K562 (cell line): ENCODE data around the gene C15orf61. TPM values are rescaled to one million over a fixed set of nuclear protein-coding genes. Genes with fewer than 3 reads are reported as not detected.

Experiments used
- ADNP ChIP-seq: fragments of 200-800 bp; sonication (Bioruptor generic); IDR thresholded peaks from 2 replicates; pipeline ENCODE4 v1.6.1; 2016; ENCODE audit warnings: missing genetic modification characterization, missing compliant biosample characterization
- ARNT ChIP-seq, 2 experiments: fragments of 450-650 bp; IDR thresholded peaks; 2 replicates each; pipeline ENCODE4 v1.6.1; 2016; ENCODE audit warnings: mild to moderate bottlenecking in 1 of 2
- ATF7 ChIP-seq: fragments of 450-650 bp; IDR thresholded peaks from 2 replicates; pipeline ENCODE4 v1.7.1; 2014; ENCODE audit warnings: mild to moderate bottlenecking, moderate library complexity
- CEBPB ChIP-seq: fragments of 450-650 bp; IDR thresholded peaks from 2 replicates; pipeline ENCODE4 v1.6.1; 2016; ENCODE audit warnings: missing genetic modification characterization, missing compliant biosample characterization
- CHD4 ChIP-seq: fragments of 200-600 bp; sonication (generic); IDR thresholded peaks from 3 replicates; pipeline ENCODE4 v1.6.1; 2012; ENCODE audit warnings: low read depth, mild to moderate bottlenecking, mixed read lengths, low read length, inconsistent platforms; ENCODE audit not compliant: insufficient read depth, insufficient replicate concordance, poor library complexity, severe bottlenecking
- ESRRA ChIP-seq: fragments of 450-650 bp; IDR thresholded peaks from 2 replicates; pipeline ENCODE4 v1.6.1; 2014; ENCODE audit warnings: low read depth, mild to moderate bottlenecking, moderate library complexity, borderline replicate concordance
- GATAD2A ChIP-seq: fragments of 450-650 bp; IDR thresholded peaks from 2 replicates; pipeline ENCODE4 v1.6.1; 2017
- HDAC1 ChIP-seq, 2 experiments: fragments of 450-650 bp; IDR thresholded peaks; 2 replicates each; pipeline ENCODE4 v1.6.1; 2016 to 2017; ENCODE audit warnings: inconsistent platforms in 1 of 2, mild to moderate bottlenecking in 1 of 2, moderate library complexity in 1 of 2
- HDGF ChIP-seq: fragments of 450-650 bp; IDR thresholded peaks from 2 replicates; pipeline ENCODE4 v1.6.1; 2016
- HNRNPL ChIP-seq: fragments of 200-400 bp; formaldehyde crosslinking; IDR thresholded peaks from 2 replicates; pipeline ENCODE4 v1.6.1; 2017; ENCODE audit warnings: low read depth, mild to moderate bottlenecking, low read length
- HNRNPLL ChIP-seq: fragments of 200-400 bp; formaldehyde crosslinking; IDR thresholded peaks from 2 replicates; pipeline ENCODE4 v1.6.1; 2017; ENCODE audit warnings: low read length, low read depth, mild to moderate bottlenecking; ENCODE audit not compliant: poor library complexity, severe bottlenecking
- HNRNPUL1 ChIP-seq: fragments of 200-400 bp; formaldehyde crosslinking; IDR thresholded peaks from 2 replicates; pipeline ENCODE4 v1.6.1; 2017; ENCODE audit warnings: low read length
- ILF3 ChIP-seq: fragments of 450-650 bp; IDR thresholded peaks from 2 replicates; pipeline ENCODE4 v1.6.1; 2018; ENCODE audit warnings: antibody characterized with exemption, mild to moderate bottlenecking, moderate library complexity, borderline replicate concordance
- MIER1 ChIP-seq: fragments of 450-650 bp; IDR thresholded peaks from 2 replicates; pipeline ENCODE4 v1.6.1; 2016; ENCODE audit warnings: antibody characterized with exemption, mild to moderate bottlenecking, low read depth
- PCBP2 ChIP-seq: fragments of 200-400 bp; formaldehyde crosslinking; IDR thresholded peaks from 2 replicates; pipeline ENCODE4 v1.6.1; 2018; ENCODE audit warnings: low read length, low read depth, mild to moderate bottlenecking, moderate library complexity; ENCODE audit not compliant: poor library complexity, severe bottlenecking
- RBM14 ChIP-seq: fragments of 200-400 bp; formaldehyde crosslinking; IDR thresholded peaks from 2 replicates; pipeline ENCODE4 v1.6.1; 2018; ENCODE audit warnings: low read depth, mild to moderate bottlenecking, low read length, moderate library complexity, borderline replicate concordance; ENCODE audit not compliant: insufficient read depth
- RERE ChIP-seq: sonication (generic); formaldehyde crosslinking; IDR thresholded peaks from 2 replicates; pipeline ENCODE4 v1.8.0; 2023; ENCODE audit warnings: missing genetic modification reagents, mild to moderate bottlenecking, borderline replicate concordance
- SMARCB1 ChIP-seq: IDR thresholded peaks from 2 replicates; pipeline ENCODE4 v1.6.1; 2011; ENCODE audit warnings: improper control_type of control experiment, low read depth; ENCODE audit not compliant: insufficient read length
- STAT5B ChIP-seq: fragments of 250-450 bp; sonication (Bioruptor Pico); IDR thresholded peaks from 2 replicates; pipeline ENCODE4 v1.8.0; 2021; ENCODE audit warnings: mild to moderate bottlenecking, inconsistent platforms
- U2AF2 ChIP-seq: fragments of 200-400 bp; formaldehyde crosslinking; optimal IDR thresholded peaks from 2 replicates; pipeline ENCODE3; 2017; ENCODE audit warnings: low read depth, mild to moderate bottlenecking, low read length
- ZNF12 ChIP-seq: sonication (generic); formaldehyde crosslinking; IDR thresholded peaks from 2 replicates; pipeline ENCODE4 v1.4.0; 2020; ENCODE audit warnings: mild to moderate bottlenecking, missing genetic modification reagents
- polyA plus RNA-seq, 8 experiments: library from polyadenylated mRNA; depleted of rRNA in 4 of 8; stranded (reverse) in 5 of 8; unstranded in 3 of 8; fragments of >200 nt; fragmentation: Nextera tagmentation in 2 of 8; fragmentation: Illumina TruSeq in 1 of 8; extraction: Ambion mirVana in 2 of 8; extraction: Trizol in 1 of 8; gene quantifications; 2 replicates each; pipeline versions ENCODE4 v1.2.1 to v1.2.3, GENCODE V29; 2011 to 2014; ENCODE audit warnings: inconsistent platforms in 1 of 8, missing spikeins in 1 of 8
- total RNA-seq, 7 experiments: library from RNA; depleted of rRNA in 6 of 7; stranded (reverse); fragments of >200 nt in 6 of 7; fragmentation: Illumina TruSeq in 2 of 7; extraction: Trizol in 2 of 7; gene quantifications; 2 replicates each; pipeline versions ENCODE4 v1.2.1 to v1.2.3, GENCODE V29; 2011 to 2021; ENCODE audit warnings: low replicate concordance in 1 of 7
- TF ChIP-seq, protein P1 (sequence below), 2 experiments: IDR thresholded peaks; 2 replicates each; pipeline ENCODE4 v1.6.1; 2011; ENCODE audit warnings: borderline replicate concordance in 1 of 2, control low read depth in 1 of 2, low read depth in 1 of 2, low read length in 1 of 2, mild to moderate bottlenecking in 1 of 2, mixed read lengths in 1 of 2, moderate library complexity in 1 of 2; ENCODE audit not compliant: insufficient read depth in 1 of 2, insufficient read length in 1 of 2, poor library complexity in 1 of 2, severe bottlenecking in 1 of 2; ENCODE audit errors: extremely low read depth in 1 of 2

Gene C15orf61
- total and polyA plus RNA-seq, 9 of the 15 experiments (the other 6 are each of a cell fraction or from before 2014, with no cell fraction given), result 1.6 to 10.5 (median 4.3) TPM

DNA sequence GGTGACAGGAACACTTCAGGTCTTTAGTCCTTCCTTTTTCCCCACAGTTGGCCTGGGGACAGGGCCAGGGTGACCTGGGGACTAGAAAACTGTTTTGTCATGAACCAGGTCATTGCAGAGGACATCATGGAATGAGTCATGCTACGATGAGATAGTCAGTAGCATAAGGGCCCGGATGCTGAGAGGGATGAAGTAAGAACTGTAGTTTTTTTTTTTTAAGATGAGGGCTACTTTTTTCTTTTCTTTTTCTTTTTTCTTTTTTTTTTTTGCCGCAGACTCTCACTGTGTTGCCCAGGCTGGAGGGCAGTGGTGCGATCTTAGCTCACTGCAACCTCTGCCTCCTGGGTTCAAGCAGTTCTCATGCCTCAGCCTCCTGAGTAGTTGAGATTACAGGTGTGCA is 29.6 kb downstream of the C15orf61 start (continued):
- TF ChIP-seq RERE (CRISPR knock-in tag) (no peak), SMARCB1 (no peak), HNRNPL (no peak), HNRNPUL1 (no peak), HDAC1 (IDR thresholded peaks at IDR 0.05) (0 out of 4 replicates have a peak, but pooled peaks of 1 of the 2 experiments have one; percentile 20), RBM14 (no peak), GATAD2A (no peak; the same call in 1 of the 2 replicates), PCBP2 (no peak), U2AF2 (no peak), STAT5B (CRISPR knock-in tag) (no peak), HDGF (no peak), ATF7 (peak; percentile 88), ZNF12 (peak; percentile 35; the same call in 1 of the 2 replicates), ARNT (IDR thresholded peaks at IDR 0.05) (no peak), CHD4 (no peak), MIER1 (no peak), CEBPB (tag) (peak; percentile 67), ESRRA (peak; percentile 98), HNRNPLL (no peak), ADNP (tag) (no peak), ILF3 (no peak)
- TF ChIP-seq, protein P1, sequence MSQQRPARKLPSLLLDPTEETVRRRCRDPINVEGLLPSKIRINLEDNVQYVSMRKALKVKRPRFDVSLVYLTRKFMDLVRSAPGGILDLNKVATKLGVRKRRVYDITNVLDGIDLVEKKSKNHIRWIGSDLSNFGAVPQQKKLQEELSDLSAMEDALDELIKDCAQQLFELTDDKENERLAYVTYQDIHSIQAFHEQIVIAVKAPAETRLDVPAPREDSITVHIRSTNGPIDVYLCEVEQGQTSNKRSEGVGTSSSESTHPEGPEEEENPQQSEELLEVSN (IDR thresholded peaks at IDR 0.05; ENCODE audit: borderline replicate concordance in 1 of 2, extremely low read depth in 1 of 2, insufficient read depth in 1 of 2, insufficient read length in 1 of 2, low read depth in 1 of 2, low read length in 1 of 2, poor library complexity in 1 of 2, severe bottlenecking in 1 of 2), result no peak
